Activated CD4-positive, alpha-beta T cell treated with anti-CD3 and anti-CD28 coated beads, Interleukin-2, amount 50 U/mL, for 24 hours (primary cell): ENCODE measurements around the gene ZNF138.

Experiments used
- DNase-seq, 2 donors: peaks; one replicate each; pipeline ENCODE4 v3.0.0-alpha.2; 2020; ENCODE audit warnings: low read depth in 1 of 2, low spot score in 1 of 2

ZNF138 gene

GRCh38 chr7:64874562-64875250 is 80.5 kb downstream of the ZNF138 start:
- DNase-seq: no peak

- no peak for DNase-seq
These were observed 81.0 kb downstream of the ZNF138 start for GRCh38 chr7:64875258-64875657.

GRCh38 chr7:64875658-64876406 is 81.6 kb downstream of the ZNF138 start:
- DNase-seq: no peak

GRCh38 chr7:64876792-64877713 is 82.8 kb downstream of the ZNF138 start:
- DNase-seq: peak; percentile 31 to 66

- DNase-seq: no peak
These were observed 83.7 kb downstream of the ZNF138 start for GRCh38 chr7:64877714-64878610.

GRCh38 chr7:64878684-64879083 is 84.5 kb downstream of the ZNF138 start:
- DNase-seq: no peak

GRCh38 chr7:64879086-64879730 is 85.0 kb downstream of the ZNF138 start:
- no peak for DNase-seq

- DNase-seq: no peak
These were observed 85.6 kb downstream of the ZNF138 start for GRCh38 chr7:64879800-64880199.

GRCh38 chr7:64880322-64881297 is 86.4 kb downstream of the ZNF138 start:
- DNase-seq: no peak

GRCh38 chr7:64881461-64882287 is 87.4 kb downstream of the ZNF138 start:
- DNase-seq: no peak

- DNase-seq: no peak
These were observed 88.3 kb downstream of the ZNF138 start for GRCh38 chr7:64882341-64883112.
